ENCODE measurements around the gene CACNA1C. TPM values are rescaled to one million over a fixed set of nuclear protein-coding genes. Genes with fewer than 3 reads are reported as not detected.

The CACNA1C gene
- total and polyA plus RNA-seq, 10 of the 15 experiments (the other 5 are each of a cell fraction or from before 2014, with no cell fraction given) = under 0.01 to 0.15 (median 0.09) TPM; not detected in 5

GRCh38 chr12:2329661-2330210 lies 276.9 kb downstream of the CACNA1C start:
- H3K36me3 ChIP-seq (ENCODE audit: control insufficient read depth in 2 of 2, insufficient read depth in 2 of 2, low read length in 1 of 2) = no peaks in the 10 kb centered on the region
- no peak overlapping the region for H3K27ac ChIP-seq (ENCODE audit: control insufficient read depth, insufficient read depth)
- 0 out of 4 replicates have a peak, but pooled peaks cover 0 to 2% of the 10 kb centered on the region in 2 experiments for H3K27me3 ChIP-seq (replicated peaks in 1 of 2; ENCODE audit: control insufficient read depth in 2 of 2, insufficient read depth in 2 of 2, low read length in 1 of 2)
- CTCF ChIA-PET = no interaction called here
- no peaks in the 10 kb centered on the region for H4K20me1 ChIP-seq (ENCODE audit: control insufficient read depth, insufficient read depth)
- ATAC-seq (no peak), DNase-seq (ENCODE audit: low read depth, low spot score) (no peak), FAIRE-seq (no peak)
- POLR2A ChIA-PET = no interaction called here
- H3K4me1 ChIP-seq (ENCODE audit: control insufficient read depth, insufficient read depth, low read length) = no peaks in the 10 kb centered on the region
- in situ Hi-C loops (cut with MboI) (no loop called here), intact Hi-C loops (cut with micrococcal nuclease; ENCODE audit: unreplicated experiment) (no loop called here)
- no peak overlapping the region for H3K9ac ChIP-seq (ENCODE audit: control insufficient read depth, insufficient read depth, low read length)
- no peak for TF ChIP-seq HDAC6 (IDR thresholded peaks at IDR 0.05; ENCODE audit: unreplicated experiment)
- TF ChIP-seq CBFB (IDR thresholded peaks at IDR 0.05; ENCODE audit: low read depth) = no peak
- TF ChIP-seq PML (IDR thresholded peaks at IDR 0.05; ENCODE audit: low read length) = no peak
- TF ChIP-seq NFYA (IDR thresholded peaks at IDR 0.05; ENCODE audit: borderline replicate concordance, low read depth, low read length) = no peak
- no peak for TF ChIP-seq ETV6 (conservative IDR thresholded peaks at IDR 0.05 in 1 of 2, IDR thresholded peaks at IDR 0.05 in 1 of 2; ENCODE audit: borderline replicate concordance in 1 of 2, low read depth in 1 of 2)
- TF ChIP-seq, protein P1, sequence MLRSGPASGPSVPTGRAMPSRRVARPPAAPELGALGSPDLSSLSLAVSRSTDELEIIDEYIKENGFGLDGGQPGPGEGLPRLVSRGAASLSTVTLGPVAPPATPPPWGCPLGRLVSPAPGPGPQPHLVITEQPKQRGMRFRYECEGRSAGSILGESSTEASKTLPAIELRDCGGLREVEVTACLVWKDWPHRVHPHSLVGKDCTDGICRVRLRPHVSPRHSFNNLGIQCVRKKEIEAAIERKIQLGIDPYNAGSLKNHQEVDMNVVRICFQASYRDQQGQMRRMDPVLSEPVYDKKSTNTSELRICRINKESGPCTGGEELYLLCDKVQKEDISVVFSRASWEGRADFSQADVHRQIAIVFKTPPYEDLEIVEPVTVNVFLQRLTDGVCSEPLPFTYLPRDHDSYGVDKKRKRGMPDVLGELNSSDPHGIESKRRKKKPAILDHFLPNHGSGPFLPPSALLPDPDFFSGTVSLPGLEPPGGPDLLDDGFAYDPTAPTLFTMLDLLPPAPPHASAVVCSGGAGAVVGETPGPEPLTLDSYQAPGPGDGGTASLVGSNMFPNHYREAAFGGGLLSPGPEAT (IDR thresholded peaks at IDR 0.05; ENCODE audit: low read depth) = no peak
- no peak for TF ChIP-seq ZNF217 (IDR thresholded peaks at IDR 0.05)
- TF ChIP-seq FOXM1 (IDR thresholded peaks at IDR 0.05; ENCODE audit: low read depth, low read length) = no peak
- no peak for TF ChIP-seq JUND (IDR thresholded peaks at IDR 0.05; ENCODE audit: low read depth, low read length)
- TF ChIP-seq, protein P2, sequence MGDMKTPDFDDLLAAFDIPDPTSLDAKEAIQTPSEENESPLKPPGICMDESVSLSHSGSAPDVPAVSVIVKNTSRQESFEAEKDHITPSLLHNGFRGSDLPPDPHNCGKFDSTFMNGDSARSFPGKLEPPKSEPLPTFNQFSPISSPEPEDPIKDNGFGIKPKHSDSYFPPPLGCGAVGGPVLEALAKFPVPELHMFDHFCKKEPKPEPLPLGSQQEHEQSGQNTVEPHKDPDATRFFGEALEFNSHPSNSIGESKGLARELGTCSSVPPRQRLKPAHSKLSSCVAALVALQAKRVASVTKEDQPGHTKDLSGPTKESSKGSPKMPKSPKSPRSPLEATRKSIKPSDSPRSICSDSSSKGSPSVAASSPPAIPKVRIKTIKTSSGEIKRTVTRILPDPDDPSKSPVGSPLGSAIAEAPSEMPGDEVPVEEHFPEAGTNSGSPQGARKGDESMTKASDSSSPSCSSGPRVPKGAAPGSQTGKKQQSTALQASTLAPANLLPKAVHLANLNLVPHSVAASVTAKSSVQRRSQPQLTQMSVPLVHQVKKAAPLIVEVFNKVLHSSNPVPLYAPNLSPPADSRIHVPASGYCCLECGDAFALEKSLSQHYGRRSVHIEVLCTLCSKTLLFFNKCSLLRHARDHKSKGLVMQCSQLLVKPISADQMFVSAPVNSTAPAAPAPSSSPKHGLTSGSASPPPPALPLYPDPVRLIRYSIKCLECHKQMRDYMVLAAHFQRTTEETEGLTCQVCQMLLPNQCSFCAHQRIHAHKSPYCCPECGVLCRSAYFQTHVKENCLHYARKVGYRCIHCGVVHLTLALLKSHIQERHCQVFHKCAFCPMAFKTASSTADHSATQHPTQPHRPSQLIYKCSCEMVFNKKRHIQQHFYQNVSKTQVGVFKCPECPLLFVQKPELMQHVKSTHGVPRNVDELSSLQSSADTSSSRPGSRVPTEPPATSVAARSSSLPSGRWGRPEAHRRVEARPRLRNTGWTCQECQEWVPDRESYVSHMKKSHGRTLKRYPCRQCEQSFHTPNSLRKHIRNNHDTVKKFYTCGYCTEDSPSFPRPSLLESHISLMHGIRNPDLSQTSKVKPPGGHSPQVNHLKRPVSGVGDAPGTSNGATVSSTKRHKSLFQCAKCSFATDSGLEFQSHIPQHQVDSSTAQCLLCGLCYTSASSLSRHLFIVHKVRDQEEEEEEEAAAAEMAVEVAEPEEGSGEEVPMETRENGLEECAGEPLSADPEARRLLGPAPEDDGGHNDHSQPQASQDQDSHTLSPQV (IDR thresholded peaks at IDR 0.05) = no peak
- TF ChIP-seq, protein P3, sequence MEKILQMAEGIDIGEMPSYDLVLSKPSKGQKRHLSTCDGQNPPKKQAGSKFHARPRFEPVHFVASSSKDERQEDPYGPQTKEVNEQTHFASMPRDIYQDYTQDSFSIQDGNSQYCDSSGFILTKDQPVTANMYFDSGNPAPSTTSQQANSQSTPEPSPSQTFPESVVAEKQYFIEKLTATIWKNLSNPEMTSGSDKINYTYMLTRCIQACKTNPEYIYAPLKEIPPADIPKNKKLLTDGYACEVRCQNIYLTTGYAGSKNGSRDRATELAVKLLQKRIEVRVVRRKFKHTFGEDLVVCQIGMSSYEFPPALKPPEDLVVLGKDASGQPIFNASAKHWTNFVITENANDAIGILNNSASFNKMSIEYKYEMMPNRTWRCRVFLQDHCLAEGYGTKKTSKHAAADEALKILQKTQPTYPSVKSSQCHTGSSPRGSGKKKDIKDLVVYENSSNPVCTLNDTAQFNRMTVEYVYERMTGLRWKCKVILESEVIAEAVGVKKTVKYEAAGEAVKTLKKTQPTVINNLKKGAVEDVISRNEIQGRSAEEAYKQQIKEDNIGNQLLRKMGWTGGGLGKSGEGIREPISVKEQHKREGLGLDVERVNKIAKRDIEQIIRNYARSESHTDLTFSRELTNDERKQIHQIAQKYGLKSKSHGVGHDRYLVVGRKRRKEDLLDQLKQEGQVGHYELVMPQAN (conservative IDR thresholded peaks at IDR 0.05) = no peak
- H2AFZ ChIP-seq (ENCODE audit: control insufficient read depth, low read depth, low read length) = no peak overlapping the region
- SMC1A ChIA-PET (ENCODE audit: uncharacterized antibody, unreplicated experiment) = no interaction called here
- BruUV-seq (replicated peaks) = no TSS peak
- 33% methylated on average over 7 of the region's 7 CpGs for WGBS (ENCODE audit: insufficient coverage, insufficient replicate concordance, low lambda C conversion rate, missing lambda C conversion rate)
- no peak overlapping the region for H3K4me2 ChIP-seq (ENCODE audit: control insufficient read depth, insufficient read depth)
- no peak overlapping the region for H3K4me3 ChIP-seq
- H3K79me2 ChIP-seq (ENCODE audit: control insufficient read depth, insufficient read depth, low read length) = no peaks in the 10 kb centered on the region
- RAD21 ChIA-PET (ENCODE audit: unreplicated experiment) = no interaction called here
- no peaks in the 10 kb centered on the region; the same call in 2 of the 3 replicates for H3K9me3 ChIP-seq (replicated peaks; ENCODE audit: control insufficient read depth, insufficient read depth, low read length)

Data from GM12878 (cell line).